DND-41 (cell line): Measurements from ENCODE around the gene CDKN2D.
"Not testable (repeated sequence)": the region's sequence is repeated elsewhere in the genome, so short reads cannot be mapped to it uniquely, and the experiment has no call there.

Experiments used
- ATAC-seq: fragments of 200-7000 bp; cut with Tn5 transposase; 3 replicates; pipeline ENCODE4 v1.9.1; 2021; ENCODE audit warnings: low read depth; ENCODE audit not compliant: insufficient read depth
- DNase-seq: peaks from one replicate; pipeline ENCODE4 v3.0.0-alpha.2; 2020
- H2AFZ ChIP-seq: 2 replicates; pipeline ENCODE4 v1.6.0; 2012; ENCODE audit warnings: low read depth, low read length
- H3K27ac ChIP-seq: 2 replicates; pipeline ENCODE4 v1.5.1; 2012; ENCODE audit warnings: low read length, inconsistent platforms
- H3K27me3 ChIP-seq: fragments of 200-600 bp; sonication (generic); 2 replicates; pipeline ENCODE4 v1.6.0; 2012; ENCODE audit warnings: low read length, mild to moderate bottlenecking, inconsistent platforms; ENCODE audit not compliant: insufficient read depth, poor library complexity
- H3K36me3 ChIP-seq: 2 replicates; pipeline ENCODE4 v1.5.1; 2012; ENCODE audit warnings: low read length, inconsistent platforms; ENCODE audit not compliant: insufficient read depth
- H3K4me1 ChIP-seq: 2 replicates; pipeline ENCODE4 v1.5.1; 2012; ENCODE audit warnings: mild to moderate bottlenecking, low read length; ENCODE audit not compliant: insufficient read depth
- H3K4me2 ChIP-seq: 2 replicates; pipeline ENCODE4 v1.6.0; 2012; ENCODE audit warnings: mild to moderate bottlenecking, moderate library complexity, low read length, inconsistent platforms; ENCODE audit not compliant: insufficient read depth
- H3K4me3 ChIP-seq, 2 experiments: fragments of 200-600 bp in 1 of 2; shearing (Covaris generic) in 1 of 2; 2 replicates each; pipeline ENCODE4 v1.5.1; 2012 to 2016; ENCODE audit warnings: inconsistent platforms in 2 of 2, low read length in 2 of 2, mild to moderate bottlenecking in 2 of 2, low read depth in 1 of 2, moderate library complexity in 1 of 2
- H3K79me2 ChIP-seq: 2 replicates; pipeline ENCODE4 v1.6.0; 2012; ENCODE audit warnings: low read length, inconsistent platforms; ENCODE audit not compliant: insufficient read depth
- H3K9ac ChIP-seq: 2 replicates; pipeline ENCODE4 v1.6.0; 2012; ENCODE audit warnings: low read depth, mild to moderate bottlenecking, inconsistent platforms, low read length, moderate library complexity
- H3K9me3 ChIP-seq: 2 replicates; pipeline ENCODE4 v1.5.1; 2012; ENCODE audit warnings: low read length, moderate library complexity, mild to moderate bottlenecking, inconsistent platforms; ENCODE audit not compliant: insufficient read depth, severe bottlenecking
- H4K20me1 ChIP-seq: 2 replicates; pipeline ENCODE4 v1.6.0; 2012; ENCODE audit warnings: low read length; ENCODE audit not compliant: insufficient read depth
- CTCF ChIP-seq: IDR thresholded peaks from 2 replicates; pipeline ENCODE4 v1.5.1; 2012; ENCODE audit warnings: borderline replicate concordance, low read length, moderate library complexity, mild to moderate bottlenecking; ENCODE audit not compliant: poor library complexity, severe bottlenecking; ENCODE audit errors: extremely low read depth
- EZH2 ChIP-seq: IDR thresholded peaks from 3 replicates; pipeline ENCODE4 v1.6.1; 2012; ENCODE audit warnings: borderline replicate concordance, low read depth, mild to moderate bottlenecking, moderate library complexity, low read length, inconsistent platforms; ENCODE audit not compliant: severe bottlenecking

CDKN2D gene

GRCh38 chr19:10537668-10538067 is 31.1 kb downstream of the CDKN2D start:
- Histone ChIP-seq H3K4me3 (no peak overlapping the region), H3K9me3 (no peaks in the 10 kb centered on the region), H3K27ac (no peak overlapping the region), H4K20me1 (no peaks in the 10 kb centered on the region), H3K4me1 (no peaks in the 10 kb centered on the region), H3K36me3 (no peaks in the 10 kb centered on the region), H3K4me2 (no peak overlapping the region), H3K27me3 (no peaks in the 10 kb centered on the region), H2AFZ (no peak overlapping the region), H3K79me2 (no peaks in the 10 kb centered on the region), H3K9ac (no peak overlapping the region)
- no peak for TF ChIP-seq EZH2
- TF ChIP-seq CTCF: no peak
- DNase-seq (no peak), ATAC-seq (no peak)

- Histone ChIP-seq H4K20me1 (no peaks in the 10 kb centered on the region), H3K4me1 (no peaks in the 10 kb centered on the region), H3K79me2 (no peaks in the 10 kb centered on the region), H3K27ac (no peak overlapping the region), H3K4me2 (no peak overlapping the region), H3K9ac (no peak overlapping the region), H3K4me3 (no peak overlapping the region), H3K9me3 (no peaks in the 10 kb centered on the region), H3K27me3 (no peaks in the 10 kb centered on the region), H3K36me3 (no peaks in the 10 kb centered on the region), H2AFZ (no peak overlapping the region)
- TF ChIP-seq CTCF: no peak
- no peak for TF ChIP-seq EZH2
- ATAC-seq (no peak), DNase-seq (no peak)
These were observed 33.2 kb downstream of the CDKN2D start for GRCh38 chr19:10535613-10536012.

GRCh38 chr19:10533646-10534386 is 35.0 kb downstream of the CDKN2D start:
- TF ChIP-seq CTCF: no peak
- TF ChIP-seq EZH2: no peak
- Histone ChIP-seq H3K27me3 (no peaks in the 10 kb centered on the region), H3K36me3 (no peaks in the 10 kb centered on the region), H4K20me1 (no peaks in the 10 kb centered on the region), H3K4me2 (no peak overlapping the region), H3K27ac (no peak overlapping the region), H2AFZ (no peak overlapping the region), H3K9me3 (no peaks in the 10 kb centered on the region), H3K79me2 (no peaks in the 10 kb centered on the region), H3K9ac (no peak overlapping the region), H3K4me3 (no peak overlapping the region), H3K4me1 (no peaks in the 10 kb centered on the region)
- DNase-seq (no peak), ATAC-seq (no peak)

- TF ChIP-seq EZH2 (no peak), CTCF (no peak)
- Histone ChIP-seq H3K4me3 (no peak overlapping the region), H4K20me1 (no peaks in the 10 kb centered on the region), H3K79me2 (no peaks in the 10 kb centered on the region), H3K36me3 (no peaks in the 10 kb centered on the region), H3K4me1 (no peaks in the 10 kb centered on the region), H3K27ac (no peak overlapping the region), H3K4me2 (no peak overlapping the region), H2AFZ (no peak overlapping the region), H3K27me3 (no peaks in the 10 kb centered on the region), H3K9me3 (no peaks in the 10 kb centered on the region), H3K9ac (no peak overlapping the region)
- no peak for ATAC-seq
- DNase-seq: no peak
These were observed 36.3 kb downstream of the CDKN2D start for GRCh38 chr19:10532457-10532856.

- not testable (repeated sequence) for ATAC-seq, H3K4me2 ChIP-seq, H3K79me2 ChIP-seq, H3K27me3 ChIP-seq, H3K36me3 ChIP-seq, H3K9ac ChIP-seq, H3K4me3 ChIP-seq, DNase-seq, H3K4me1 ChIP-seq, H4K20me1 ChIP-seq, H3K9me3 ChIP-seq, H2AFZ ChIP-seq, H3K27ac ChIP-seq
These were observed 41.9 kb downstream of the CDKN2D start for GRCh38 chr19:10526887-10527286.
